ENCODE data around the gene SLC17A5. TPM values are rescaled to one million over a fixed set of nuclear protein-coding genes. Genes with fewer than 3 reads are reported as not detected.
A peak's percentile ranks its signal among the peaks of the same experiment; 100 is the strongest.

Gene SLC17A5
- total and polyA plus RNA-seq, 9 of the 15 experiments (the other 6 are each of a cell fraction or from before 2014, with no cell fraction given), result 1.3 to 7.2 (median 3.4) TPM

GRCh38 chr6:73580247-73581149 is 73.3 kb downstream of the SLC17A5 start (continued):
- TF ChIP-seq PRDM10 (IDR thresholded peaks at IDR 0.05; ENCODE audit: partially characterized antibody) (peak; percentile 60), ELF1 (tag; IDR thresholded peaks at IDR 0.05) (no peak), PURB (CRISPR knock-in tag; IDR thresholded peaks at IDR 0.05; ENCODE audit: low read depth) (no peak), KAT2B (IDR thresholded peaks at IDR 0.05; ENCODE audit: low read depth, low read length) (no peak), SIN3B (IDR thresholded peaks at IDR 0.05; ENCODE audit: low read depth) (no peak), TAF1 (IDR thresholded peaks at IDR 0.05; ENCODE audit: control insufficient read depth, extremely low read depth, insufficient read depth, low read length, severe bottlenecking) (peak; percentile 62), WHSC1 (IDR thresholded peaks at IDR 0.05; ENCODE audit: low read length) (no peak), MTA3 (IDR thresholded peaks at IDR 0.05; ENCODE audit: borderline replicate concordance) (peak; percentile 48; the same call in 1 of the 2 replicates), ATF4 (CRISPR knock-in tag; IDR thresholded peaks at IDR 0.05) (no peak; the same call in 1 of the 2 replicates), ZNF395 (CRISPR knock-in tag; IDR thresholded peaks at IDR 0.05) (peak; percentile 78), E2F5 (CRISPR knock-in tag; IDR thresholded peaks at IDR 0.05) (no peak), ZBTB5 (IDR thresholded peaks at IDR 0.05) (0 out of 2 replicates have a peak, but pooled peaks have one; percentile 9), ZNF444 (CRISPR knock-in tag; IDR thresholded peaks at IDR 0.05) (no peak), HNRNPLL (IDR thresholded peaks at IDR 0.05; ENCODE audit: low read depth, low read length, poor library complexity, severe bottlenecking) (no peak), TEAD2 (tag; IDR thresholded peaks at IDR 0.05) (peak; percentile 30; the same call in 1 of the 2 replicates)

All from K562 (cell line).